Loucy (cell line): ENCODE measurements around the gene GPR150.

ENCODE experiments used
- H2AFZ ChIP-seq: fragments of 200-600 bp; sonication (generic); 2 replicates; pipeline ENCODE4 v1.6.0; 2016; ENCODE audit warnings: antibody characterized with exemption, mild to moderate bottlenecking, low read length, moderate library complexity
- H3F3A ChIP-seq: fragments of 200-600 bp; 2 replicates; pipeline ENCODE4 v1.6.0; 2016; ENCODE audit warnings: antibody characterized with exemption, low read depth, mild to moderate bottlenecking
- H3K27me3 ChIP-seq: fragments of 200-600 bp; sonication (generic); 2 replicates; pipeline ENCODE4 v1.6.1; 2014; ENCODE audit warnings: low read length, mild to moderate bottlenecking; ENCODE audit not compliant: insufficient read depth, poor library complexity, severe bottlenecking
- H3K36me3 ChIP-seq: fragments of 200-600 bp; sonication (generic); 2 replicates; pipeline ENCODE4 v1.6.1; 2016; ENCODE audit warnings: low read length; ENCODE audit not compliant: insufficient read depth
- H3K4me1 ChIP-seq: fragments of 200-600 bp; sonication (generic); 2 replicates; pipeline ENCODE4 v1.5.1; 2014; ENCODE audit warnings: low read length, mild to moderate bottlenecking; ENCODE audit not compliant: insufficient read depth, poor library complexity, severe bottlenecking
- H3K4me2 ChIP-seq: fragments of 200-600 bp; sonication (generic); 2 replicates; pipeline ENCODE4 v1.6.0; 2014; ENCODE audit warnings: antibody characterized with exemption, low read length, low read depth, mild to moderate bottlenecking; ENCODE audit not compliant: poor library complexity, severe bottlenecking
- H3K4me3 ChIP-seq: fragments of 200-600 bp; sonication (generic); 2 replicates; pipeline ENCODE4 v1.5.1; 2014; ENCODE audit warnings: low read length, mild to moderate bottlenecking, mixed read lengths; ENCODE audit not compliant: poor library complexity, severe bottlenecking
- H3K79me2 ChIP-seq: fragments of 200-600 bp; sonication (generic); 2 replicates; pipeline ENCODE4 v1.6.1; 2014; ENCODE audit warnings: low read length; ENCODE audit not compliant: insufficient read depth
- H3K9ac ChIP-seq: fragments of 200-600 bp; sonication (generic); 2 replicates; pipeline ENCODE4 v1.6.0; 2014; ENCODE audit warnings: mild to moderate bottlenecking, low read depth, low read length, moderate library complexity; ENCODE audit not compliant: poor library complexity, severe bottlenecking
- H3K9me2 ChIP-seq: fragments of 200-600 bp; sonication (generic); replicated peaks from 2 replicates; pipeline ENCODE4 v1.6.1; 2016; ENCODE audit warnings: low read depth, low read length, mixed read lengths
- H3K9me3 ChIP-seq: fragments of 200-600 bp; sonication (generic); 2 replicates; pipeline ENCODE4 v1.6.1; 2014; ENCODE audit warnings: mild to moderate bottlenecking, antibody characterized with exemption, low read length, low read depth; ENCODE audit not compliant: insufficient read depth
- H4K20me1 ChIP-seq: fragments of 200-600 bp; sonication (generic); 2 replicates; pipeline ENCODE4 v1.6.0; 2014; ENCODE audit warnings: antibody characterized with exemption, low read length, mild to moderate bottlenecking; ENCODE audit not compliant: insufficient read depth, poor library complexity, severe bottlenecking
- EZH2phosphoT487 ChIP-seq: fragments of 200-600 bp; IDR thresholded peaks from 2 replicates; pipeline ENCODE4 v1.6.1; 2018; ENCODE audit warnings: antibody characterized with exemption, mild to moderate bottlenecking, moderate library complexity, borderline replicate concordance
- TF ChIP-seq, protein P1 (sequence below): fragments of 200-600 bp; sonication (generic); conservative IDR thresholded peaks from 2 replicates; pipeline ENCODE4 v1.5.1; 2014; ENCODE audit warnings: mild to moderate bottlenecking, antibody characterized with exemption, low read length

The GPR150 gene

DNA sequence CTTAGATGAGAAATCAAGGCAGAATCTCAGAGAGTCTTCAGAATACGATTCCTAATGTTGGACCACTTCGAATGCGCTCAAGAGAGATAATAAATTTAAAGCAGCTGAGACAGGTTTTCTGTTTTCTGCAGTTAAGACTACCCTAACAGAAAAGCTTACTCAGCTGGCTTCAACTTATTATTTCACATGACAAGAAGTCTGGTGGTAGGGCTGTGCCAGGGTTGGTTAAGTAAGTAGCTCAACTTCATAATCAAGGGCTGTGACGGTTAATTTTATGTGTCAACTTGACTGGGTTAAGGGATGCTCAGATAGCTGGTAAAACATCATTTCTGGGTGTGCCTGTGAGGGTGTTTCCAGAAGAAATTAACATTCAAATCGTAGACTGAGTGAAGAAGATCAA is 3.8 kb downstream of the GPR150 start:
- H3K9me2 ChIP-seq = no peaks in the 10 kb centered on the region
- no peak overlapping the region for H2AFZ ChIP-seq
- H3K4me1 ChIP-seq = peaks cover 49% of the 10 kb centered on the region
- H3F3A ChIP-seq = peaks cover 16% of the 10 kb centered on the region
- TF ChIP-seq, protein P1, sequence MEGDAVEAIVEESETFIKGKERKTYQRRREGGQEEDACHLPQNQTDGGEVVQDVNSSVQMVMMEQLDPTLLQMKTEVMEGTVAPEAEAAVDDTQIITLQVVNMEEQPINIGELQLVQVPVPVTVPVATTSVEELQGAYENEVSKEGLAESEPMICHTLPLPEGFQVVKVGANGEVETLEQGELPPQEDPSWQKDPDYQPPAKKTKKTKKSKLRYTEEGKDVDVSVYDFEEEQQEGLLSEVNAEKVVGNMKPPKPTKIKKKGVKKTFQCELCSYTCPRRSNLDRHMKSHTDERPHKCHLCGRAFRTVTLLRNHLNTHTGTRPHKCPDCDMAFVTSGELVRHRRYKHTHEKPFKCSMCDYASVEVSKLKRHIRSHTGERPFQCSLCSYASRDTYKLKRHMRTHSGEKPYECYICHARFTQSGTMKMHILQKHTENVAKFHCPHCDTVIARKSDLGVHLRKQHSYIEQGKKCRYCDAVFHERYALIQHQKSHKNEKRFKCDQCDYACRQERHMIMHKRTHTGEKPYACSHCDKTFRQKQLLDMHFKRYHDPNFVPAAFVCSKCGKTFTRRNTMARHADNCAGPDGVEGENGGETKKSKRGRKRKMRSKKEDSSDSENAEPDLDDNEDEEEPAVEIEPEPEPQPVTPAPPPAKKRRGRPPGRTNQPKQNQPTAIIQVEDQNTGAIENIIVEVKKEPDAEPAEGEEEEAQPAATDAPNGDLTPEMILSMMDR = no peak
- no peak for TF ChIP-seq EZH2phosphoT487
- peak overlapping the region; percentile 91 for H3K4me2 ChIP-seq
- H3K79me2 ChIP-seq = peaks cover 16% of the 10 kb centered on the region
- no peaks in the 10 kb centered on the region for H3K36me3 ChIP-seq
- no peaks in the 10 kb centered on the region for H3K27me3 ChIP-seq
- peak overlapping the region; percentile 55 for H3K9ac ChIP-seq
- H3K9me3 ChIP-seq = no peaks in the 10 kb centered on the region
- no peaks in the 10 kb centered on the region for H4K20me1 ChIP-seq
- H3K4me3 ChIP-seq = no peak overlapping the region

DNA sequence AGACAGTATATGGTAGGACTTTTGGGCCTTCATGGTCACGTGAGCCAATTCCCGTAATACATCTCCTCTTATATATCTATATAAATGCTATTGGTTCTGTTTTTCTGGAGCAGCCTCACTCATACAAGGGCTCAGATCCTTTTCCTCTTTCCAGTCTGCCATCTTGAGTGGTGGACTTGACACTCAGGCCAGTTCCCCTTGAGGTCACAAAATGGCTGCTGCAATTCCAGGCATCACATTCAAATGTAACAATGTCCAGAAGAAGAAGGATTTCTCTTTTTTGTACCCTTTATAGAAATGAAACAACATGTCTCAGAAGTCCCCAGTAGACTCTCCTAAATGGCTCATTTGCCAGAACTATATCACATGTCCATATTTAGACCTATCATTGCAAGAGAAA is 4.5 kb downstream of the GPR150 start:
- Histone ChIP-seq H2AFZ (no peak overlapping the region), H3K27me3 (no peaks in the 10 kb centered on the region), H3K9ac (no peak overlapping the region), H3K4me3 (no peak overlapping the region), H4K20me1 (no peaks in the 10 kb centered on the region), H3K9me2 (no peaks in the 10 kb centered on the region), H3K36me3 (no peaks in the 10 kb centered on the region), H3K4me1 (peaks cover 42% of the 10 kb centered on the region), H3F3A (peaks cover 16% of the 10 kb centered on the region), H3K9me3 (no peaks in the 10 kb centered on the region), H3K4me2 (no peak overlapping the region), H3K79me2 (peaks cover 9% of the 10 kb centered on the region)
- TF ChIP-seq, protein P1 = no peak

DNA sequence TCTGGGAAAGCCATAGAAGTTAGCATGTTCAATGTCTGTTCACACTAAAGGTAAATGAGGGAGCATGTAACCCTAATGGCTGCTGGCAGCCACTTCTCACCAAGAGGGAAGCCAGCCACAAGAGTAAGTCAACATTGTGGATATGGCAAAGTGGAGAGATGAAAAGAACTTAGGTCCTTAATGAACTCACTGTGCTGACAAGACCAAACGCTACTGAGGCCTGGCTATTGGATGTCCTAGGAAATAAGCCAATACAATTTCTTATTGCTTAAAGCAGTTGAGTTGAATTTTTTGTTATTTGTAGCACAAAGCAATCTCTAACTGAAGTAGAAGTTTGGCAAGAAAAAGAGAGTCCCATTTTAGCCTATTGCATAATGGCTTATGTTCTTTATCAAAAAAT is 6.8 kb downstream of the GPR150 start:
- Histone ChIP-seq H3K79me2 (no peaks in the 10 kb centered on the region), H3K27me3 (no peaks in the 10 kb centered on the region), H3K36me3 (no peaks in the 10 kb centered on the region), H3K9me2 (no peaks in the 10 kb centered on the region), H4K20me1 (no peaks in the 10 kb centered on the region), H3F3A (peaks cover 13% of the 10 kb centered on the region), H3K4me1 (peaks cover 38% of the 10 kb centered on the region), H3K4me2 (no peak overlapping the region), H3K4me3 (no peak overlapping the region), H3K9me3 (no peaks in the 10 kb centered on the region), H3K9ac (no peak overlapping the region), H2AFZ (no peak overlapping the region)
- no peak for TF ChIP-seq EZH2phosphoT487
- TF ChIP-seq, protein P1 = no peak
